ENCODE data around the gene P4HA2.

DNA sequence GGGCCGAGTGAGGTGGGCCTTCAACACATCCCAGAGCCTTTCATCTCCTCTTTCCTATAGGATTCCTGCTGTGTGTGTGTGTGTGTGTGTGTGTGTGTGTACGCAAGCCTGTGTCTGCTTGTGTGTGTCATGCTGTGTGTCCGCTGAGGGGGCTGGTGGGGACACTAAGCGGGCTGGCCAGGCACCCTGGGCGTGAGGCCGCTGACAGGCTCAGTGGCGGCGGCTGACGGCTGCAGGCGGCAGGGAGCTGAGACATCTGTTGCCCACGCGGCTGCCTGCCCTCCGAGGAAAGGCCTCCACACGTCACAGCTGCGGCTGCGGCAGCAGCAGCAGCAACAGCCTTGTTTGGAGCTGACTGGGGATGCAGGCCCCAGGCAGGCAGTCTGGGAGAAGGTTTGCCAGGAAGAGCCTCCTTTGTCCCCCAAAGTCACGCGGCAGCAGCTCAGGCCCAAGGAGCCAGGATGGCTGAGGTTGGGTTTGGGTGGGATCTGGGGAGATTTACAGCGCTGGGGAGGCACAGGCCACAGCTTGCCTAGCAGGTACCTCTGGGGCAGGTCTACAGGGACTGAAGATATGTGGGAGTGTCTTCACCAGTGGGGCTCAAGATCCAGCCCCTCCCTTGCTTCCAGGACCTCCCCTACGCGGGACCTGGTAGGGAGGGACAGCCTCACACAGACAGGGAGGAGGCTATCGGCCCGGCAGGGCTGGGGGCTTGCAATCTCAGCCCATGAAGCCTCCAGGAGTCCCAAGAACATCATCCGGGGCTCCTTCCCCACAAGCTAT lies 31.6 kb upstream of the P4HA2 start:
- no peak for TF ChIP-seq POLR2AphosphoS5 (IDR thresholded peaks at IDR 0.05; ENCODE audit: low read depth, low read length)
- no peak for TF ChIP-seq SIN3A (IDR thresholded peaks at IDR 0.05; ENCODE audit: borderline replicate concordance, insufficient read depth, low read length)
- TF ChIP-seq, protein P1, sequence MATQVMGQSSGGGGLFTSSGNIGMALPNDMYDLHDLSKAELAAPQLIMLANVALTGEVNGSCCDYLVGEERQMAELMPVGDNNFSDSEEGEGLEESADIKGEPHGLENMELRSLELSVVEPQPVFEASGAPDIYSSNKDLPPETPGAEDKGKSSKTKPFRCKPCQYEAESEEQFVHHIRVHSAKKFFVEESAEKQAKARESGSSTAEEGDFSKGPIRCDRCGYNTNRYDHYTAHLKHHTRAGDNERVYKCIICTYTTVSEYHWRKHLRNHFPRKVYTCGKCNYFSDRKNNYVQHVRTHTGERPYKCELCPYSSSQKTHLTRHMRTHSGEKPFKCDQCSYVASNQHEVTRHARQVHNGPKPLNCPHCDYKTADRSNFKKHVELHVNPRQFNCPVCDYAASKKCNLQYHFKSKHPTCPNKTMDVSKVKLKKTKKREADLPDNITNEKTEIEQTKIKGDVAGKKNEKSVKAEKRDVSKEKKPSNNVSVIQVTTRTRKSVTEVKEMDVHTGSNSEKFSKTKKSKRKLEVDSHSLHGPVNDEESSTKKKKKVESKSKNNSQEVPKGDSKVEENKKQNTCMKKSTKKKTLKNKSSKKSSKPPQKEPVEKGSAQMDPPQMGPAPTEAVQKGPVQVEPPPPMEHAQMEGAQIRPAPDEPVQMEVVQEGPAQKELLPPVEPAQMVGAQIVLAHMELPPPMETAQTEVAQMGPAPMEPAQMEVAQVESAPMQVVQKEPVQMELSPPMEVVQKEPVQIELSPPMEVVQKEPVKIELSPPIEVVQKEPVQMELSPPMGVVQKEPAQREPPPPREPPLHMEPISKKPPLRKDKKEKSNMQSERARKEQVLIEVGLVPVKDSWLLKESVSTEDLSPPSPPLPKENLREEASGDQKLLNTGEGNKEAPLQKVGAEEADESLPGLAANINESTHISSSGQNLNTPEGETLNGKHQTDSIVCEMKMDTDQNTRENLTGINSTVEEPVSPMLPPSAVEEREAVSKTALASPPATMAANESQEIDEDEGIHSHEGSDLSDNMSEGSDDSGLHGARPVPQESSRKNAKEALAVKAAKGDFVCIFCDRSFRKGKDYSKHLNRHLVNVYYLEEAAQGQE (IDR thresholded peaks at IDR 0.05; ENCODE audit: insufficient read depth in 1 of 2, low read depth in 2 of 2, low read length in 2 of 2) = no peak
- no peak for TF ChIP-seq TAF1 (IDR thresholded peaks at IDR 0.05; ENCODE audit: borderline replicate concordance, insufficient read depth, low read length)
